CD4-positive, alpha-beta T cell (primary cell): ENCODE data around the gene NXN. TPM values are rescaled to one million over a fixed set of nuclear protein-coding genes. Genes with fewer than 3 reads are reported as not detected.
A peak's percentile ranks its signal among the peaks of the same experiment; 100 is the strongest.
"Not testable (repeated sequence)": the region's sequence is repeated elsewhere in the genome, so short reads cannot be mapped to it uniquely, and the experiment has no call there.

Experiments used
- ATAC-seq: fragments of 200-7000 bp; cut with Tn5 transposase; one replicate; pipeline ENCODE4 v1.10.0; 2022; ENCODE audit warnings: mild to moderate bottlenecking; ENCODE audit not compliant: poor library complexity
- CTCF ChIA-PET: fragments of 350-600 bp; sonication (Branson Sonifier 250); formaldehyde crosslinking; loops from one replicate; lab custom pipeline; 2021; ENCODE audit warnings: antibody characterized with exemption, inconsistent platforms; lab: Charles Lee
- POLR2A ChIA-PET: fragments of 350-600 bp; sonication (Branson Sonifier 250); formaldehyde crosslinking; loops from one replicate; lab custom pipeline; 2021; ENCODE audit warnings: antibody characterized with exemption, inconsistent platforms; lab: Charles Lee
- DNase-seq, 14 experiments: peaks; one replicate each; pipeline ENCODE4 v3.0.0-alpha.2; 2013 to 2020; ENCODE audit warnings: mixed read lengths in 2 of 14
- H3K27ac ChIP-seq, 2 donors: one replicate each; pipeline versions ENCODE4 v1.5.1 to v1.7.0; 2013; ENCODE audit warnings: low read length in 2 of 2, low read depth in 1 of 2, mild to moderate bottlenecking in 1 of 2
- H3K27me3 ChIP-seq, 2 experiments: 1 replicate in 1 of 2; 2 replicates in 1 of 2; pipeline versions ENCODE4 v1.6.1 to v1.7.0; 2013; ENCODE audit warnings: low read length in 2 of 2, control low read depth in 1 of 2, mild to moderate bottlenecking in 1 of 2, moderate library complexity in 1 of 2; ENCODE audit not compliant: insufficient read depth in 2 of 2, control insufficient read depth in 1 of 2
- H3K36me3 ChIP-seq: one replicate; pipeline ENCODE4 v1.6.1; 2013; ENCODE audit warnings: low read length, control low read depth; ENCODE audit not compliant: insufficient read depth
- H3K4me1 ChIP-seq: one replicate; pipeline ENCODE4 v1.6.1; 2013; ENCODE audit warnings: low read length, control low read depth; ENCODE audit not compliant: insufficient read depth
- H3K4me3 ChIP-seq: one replicate; pipeline ENCODE4 v1.5.1; 2013; ENCODE audit warnings: mild to moderate bottlenecking, low read length, moderate library complexity
- H3K9me3 ChIP-seq, 2 experiments: 1 replicate in 1 of 2; 2 replicates in 1 of 2; pipeline versions ENCODE4 v1.6.1 to v1.7.0; 2013; ENCODE audit warnings: low read length in 2 of 2, mild to moderate bottlenecking in 2 of 2, control low read depth in 1 of 2, moderate library complexity in 1 of 2; ENCODE audit not compliant: control insufficient read depth in 1 of 2, insufficient read depth in 1 of 2
- H3K27ac Mint-ChIP-seq: one replicate; pipeline ENCODE4 v1.8.0; 2020; ENCODE audit warnings: mixed read lengths
- H3K27me3 Mint-ChIP-seq: one replicate; pipeline ENCODE4 v1.8.0; 2021; ENCODE audit warnings: mixed read lengths
- H3K36me3 Mint-ChIP-seq: one replicate; pipeline ENCODE4 v1.8.0; 2021; ENCODE audit warnings: low read depth, mixed read lengths
- H3K4me1 Mint-ChIP-seq: one replicate; pipeline ENCODE4 v1.8.0; 2021; ENCODE audit warnings: low read depth, mixed read lengths
- H3K4me3 Mint-ChIP-seq: one replicate; pipeline ENCODE4 v1.8.0; 2020; ENCODE audit warnings: mild to moderate bottlenecking, mixed read lengths
- H3K9me3 Mint-ChIP-seq: one replicate; pipeline ENCODE4 v1.8.0; 2020; ENCODE audit warnings: mixed read lengths
- CTCF ChIP-seq: fragments of 200-600 bp; IDR thresholded peaks from one replicate; pipeline ENCODE4 v1.8.0; 2022; ENCODE audit warnings: antibody characterized with exemption, mild to moderate bottlenecking
- intact Hi-C, 2 experiments: fragments of 100-400 bp; cut with DNase I in 1 of 2; cut with micrococcal nuclease in 1 of 2; formaldehyde crosslinking; loops; one replicate each; pipeline versions ENCODE4 v1.15.1 to v1.9.0; 2023 to 2025; cut with DNase I, micrococcal nuclease
- total RNA-seq, 174 experiments: library from RNA in 2 of 174; stranded (reverse) in 2 of 174; gene quantifications; one replicate each; pipeline ENCODE4 v1.2.3 and lab custom pipeline; 2021 to 2026

Gene NXN
- total RNA-seq, 2 experiments from 2014 or later: 0.80 to 0.98 TPM

GRCh38 chr17:998111-998510, 18.5 kb upstream of the NXN start:
- Histone ChIP-seq H3K36me3 (peaks cover 36% of the 10 kb centered on the region), H3K27ac (no peak overlapping the region), H3K4me3 (peak overlapping the region; percentile 100), H3K9me3 (peaks cover 13 to 18% of the 10 kb centered on the region in 2 experiments), H3K4me1 (peaks cover 24% of the 10 kb centered on the region), H3K27me3 (no peaks in the 10 kb centered on the region)
- Mint-ChIP-seq H3K4me3 (peak overlapping the region; percentile 100), H3K4me1 (peaks cover 27% of the 10 kb centered on the region), H3K9me3 (peaks cover 3% of the 10 kb centered on the region), H3K36me3 (peaks cover 47% of the 10 kb centered on the region), H3K27ac (peak overlapping the region; percentile 55), H3K27me3 (no peaks in the 10 kb centered on the region)
- CTCF ChIA-PET: interaction anchor here (2.1 kb wide), 1 partner anchor 17 kb away, joined by 17 read pairs; no protein-coding TSS in a partner anchor
- intact Hi-C loops: loop anchor here (2.0 to 5.0 kb wide), 4 partner anchors 121 to 853 kb away; partner anchors contain the start of gene VPS53 (in 1 of the 2)
- TF ChIP-seq CTCF: no peak
- DNase-seq (no peak), ATAC-seq (no peak)
- POLR2A ChIA-PET: interaction anchor here (2.6 kb wide), 1 partner anchor 19 kb away, joined by 44 read pairs; the partner anchor contains the start of gene NXN

- Mint-ChIP-seq H3K36me3 (peaks cover 33% of the 10 kb centered on the region), H3K27ac (peak within 1 kb of the TSS; percentile 93), H3K9me3 (peaks cover 3% of the 10 kb centered on the region), H3K27me3 (no peaks in the 10 kb centered on the region), H3K4me3 (peak within 1 kb of the TSS; percentile 100), H3K4me1 (peaks cover 27% of the 10 kb centered on the region)
- no peaks in the 10 kb centered on the region for H3K27me3 ChIP-seq
- CTCF ChIA-PET: interaction anchor here (0.6 to 2.5 kb wide), 22 partner anchors 9 to 586 kb away, joined by 3 to 53 read pairs (median 5); partner anchors contain the start of genes GLOD4, MRM3, NXN and VPS53
- H3K4me1 ChIP-seq: peaks cover 24% of the 10 kb centered on the region
- peak within 1 kb of the TSS; percentile 100 for H3K4me3 ChIP-seq
- DNase-seq: peak; percentile 86 to 98 (median 90)
- peak; percentile 93 for TF ChIP-seq CTCF
- H3K9me3 ChIP-seq: peaks cover 15 to 30% of the 10 kb centered on the region in 2 experiments
- intact Hi-C loops: loop anchor here (1.0 to 5.0 kb wide), 10 partner anchors 15 to 852 kb away; partner anchors contain the start of genes GLOD4 (in 2 of the 2), MRM3 (in 2 of the 2), VPS53 (in 2 of the 2) and NXN (in 1 of the 2)
- H3K36me3 ChIP-seq: peaks cover 23% of the 10 kb centered on the region
- POLR2A ChIA-PET: interaction anchor here (1.1 to 2.6 kb wide), 8 partner anchors 18 to 585 kb away, joined by 3 to 44 read pairs (median 8); partner anchors contain the start of genes GEMIN4, GLOD4, MRM3 and NXN
- H3K27ac ChIP-seq: peak within 1 kb of the TSS; percentile 73 to 86
- ATAC-seq: peak; percentile 92
Measured at GRCh38 chr17:996554-997344, 17.2 kb upstream of the NXN start, which contains the start of gene TIMM22. Gene TIMM22 (plus strand): TSS chr17:997129. CDS start chr17:997143, 14 bp downstream.

GRCh38 chr17:995324-995723, 15.7 kb upstream of the NXN start:
- CTCF ChIA-PET: interaction anchor here (1.9 to 2.5 kb wide), 3 partner anchors 15 to 583 kb away, joined by 6 to 53 read pairs (median 11); partner anchors contain the start of gene NXN
- DNase-seq, H3K9me3 Mint-ChIP-seq, H3K27ac ChIP-seq, H3K27me3 ChIP-seq, H3K36me3 ChIP-seq, H3K4me3 Mint-ChIP-seq, ATAC-seq, H3K27ac Mint-ChIP-seq, H3K4me3 ChIP-seq, H3K27me3 Mint-ChIP-seq: not testable (repeated sequence)
- intact Hi-C loops: loop anchor here (5.0 kb wide), 3 partner anchors 118 to 583 kb away; partner anchors contain the start of gene VPS53 (in 1 of the 2)
- H3K36me3 Mint-ChIP-seq: peaks cover 19% of the 10 kb centered on the region
- Histone ChIP-seq H3K9me3 (peaks cover 15 to 30% of the 10 kb centered on the region in 2 experiments), H3K4me1 (peaks cover 24% of the 10 kb centered on the region)
- POLR2A ChIA-PET: interaction anchor here (2.1 kb wide), 1 partner anchor 213 kb away, joined by 27 read pairs; the partner anchor contains the start of genes GLOD4 and MRM3
- peaks cover 27% of the 10 kb centered on the region for H3K4me1 Mint-ChIP-seq
